Kidney capillary endothelial cell (primary cell): Measurements from ENCODE around the gene DPP6.

Experiments
- DNase-seq: peaks from one replicate; pipeline ENCODE4 v3.0.0-alpha.2; 2018; ENCODE audit warnings: low spot score

DPP6 gene

DNA sequence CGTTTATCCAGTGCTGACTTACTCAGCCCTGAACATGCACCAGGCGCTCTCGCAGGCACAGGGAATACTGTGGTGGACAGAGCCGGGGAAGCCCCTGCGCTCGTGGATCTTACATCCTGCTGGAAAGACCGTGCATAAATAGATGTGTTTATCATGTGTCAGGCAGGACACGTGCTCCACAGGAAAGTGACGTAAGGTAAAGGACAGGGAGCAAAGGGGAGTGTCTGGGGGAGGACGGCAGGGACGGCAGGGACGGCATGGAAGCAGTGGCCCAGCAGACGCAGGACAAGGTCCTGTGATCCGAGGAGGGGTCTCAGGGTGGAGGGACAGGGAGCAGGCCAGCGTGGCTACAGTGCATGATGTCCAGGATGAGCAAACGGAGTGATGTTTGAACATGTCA is 540.2 kb downstream of the DPP6 start:
- DNase-seq, result no peak

DNA sequence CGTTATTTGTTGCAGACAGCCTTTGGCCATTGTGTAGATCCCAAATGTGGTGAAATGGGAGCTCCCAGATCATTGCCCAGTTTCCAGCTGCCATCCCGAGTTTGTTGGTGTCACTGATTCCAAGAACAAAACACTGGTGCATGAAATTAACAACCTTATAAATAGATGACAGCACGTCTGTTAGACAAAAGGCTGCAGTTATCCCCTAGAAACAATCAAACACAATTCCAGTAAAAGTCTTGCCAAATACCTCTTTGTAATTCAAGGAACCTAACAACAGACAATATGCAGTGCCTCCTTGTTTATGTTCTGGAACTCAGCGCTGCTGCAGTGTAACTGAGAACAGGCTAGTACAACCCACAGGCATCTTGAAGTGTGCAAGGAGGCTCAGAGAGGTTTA is 546.2 kb downstream of the DPP6 start:
- no peak for DNase-seq

DNA sequence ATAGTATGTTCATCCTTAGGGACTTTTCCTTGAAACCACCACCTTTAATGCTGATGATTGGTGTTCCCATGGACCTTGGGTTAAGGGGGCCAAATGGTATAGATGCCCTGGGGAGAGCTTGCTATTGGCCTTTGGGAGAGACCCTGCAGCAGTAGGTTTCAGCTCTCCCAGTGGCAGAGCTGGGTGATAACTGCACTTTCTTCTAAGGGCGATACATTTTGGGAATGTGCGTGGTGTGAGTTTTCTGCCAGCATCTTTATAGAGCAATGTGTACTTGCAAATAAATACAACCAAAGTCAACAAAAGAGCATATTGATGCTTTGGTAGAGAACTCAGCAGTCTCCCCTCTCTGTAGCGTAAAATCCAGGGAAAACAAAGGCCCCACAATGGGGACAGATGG is 546.7 kb downstream of the DPP6 start:
- DNase-seq, result no peak

GRCh38 chr7:154610903-154611302 is 558.7 kb downstream of the DPP6 start:
- no peak for DNase-seq

DNA sequence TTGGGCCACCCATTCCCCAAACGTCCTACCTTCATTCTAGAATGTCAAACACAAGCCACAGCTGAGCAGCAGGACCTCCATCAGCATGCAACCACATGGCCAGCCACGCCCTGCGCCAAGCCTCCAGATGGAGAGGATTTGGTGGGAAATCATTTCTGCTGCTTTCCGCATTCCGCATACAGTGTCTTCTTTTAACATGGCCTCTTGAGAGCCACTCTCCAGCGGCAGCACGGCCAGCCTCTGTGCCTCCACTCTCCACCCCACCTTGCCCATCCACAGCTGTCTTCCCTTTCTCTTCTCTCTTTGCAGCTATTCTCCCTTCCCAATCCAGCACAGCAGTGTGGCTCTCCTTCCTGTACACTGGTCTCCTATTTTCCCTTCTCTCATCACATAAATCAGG is 561.6 kb downstream of the DPP6 start:
- DNase-seq, result no peak

- DNase-seq, result no peak
Measured at GRCh38 chr7:154620141-154620755, 568.0 kb downstream of the DPP6 start.

GRCh38 chr7:154623399-154623798 is 571.2 kb downstream of the DPP6 start:
- DNase-seq, result no peak

- no peak for DNase-seq
Measured at GRCh38 chr7:154627646-154628290, 575.6 kb downstream of the DPP6 start.

DNA sequence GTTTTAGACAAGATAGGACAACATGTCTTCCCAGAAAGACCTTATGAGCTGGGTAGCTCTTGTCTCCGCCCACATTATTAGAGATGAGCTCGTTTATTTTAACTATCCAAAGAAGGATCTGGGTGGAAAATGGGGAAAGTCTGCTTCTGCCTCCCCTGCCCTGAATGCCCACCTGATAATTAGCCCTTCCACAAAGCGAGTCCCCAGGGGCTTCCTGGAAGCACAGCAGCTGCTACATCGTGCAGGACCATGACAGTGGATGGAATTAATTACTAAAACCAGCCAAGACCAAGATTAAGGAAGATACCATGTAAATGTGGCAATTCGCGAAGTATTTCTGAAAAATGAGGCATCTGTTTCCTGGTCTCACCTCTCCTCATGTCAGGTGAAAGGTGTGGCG is 576.4 kb downstream of the DPP6 start:
- DNase-seq, result no peak

DNA sequence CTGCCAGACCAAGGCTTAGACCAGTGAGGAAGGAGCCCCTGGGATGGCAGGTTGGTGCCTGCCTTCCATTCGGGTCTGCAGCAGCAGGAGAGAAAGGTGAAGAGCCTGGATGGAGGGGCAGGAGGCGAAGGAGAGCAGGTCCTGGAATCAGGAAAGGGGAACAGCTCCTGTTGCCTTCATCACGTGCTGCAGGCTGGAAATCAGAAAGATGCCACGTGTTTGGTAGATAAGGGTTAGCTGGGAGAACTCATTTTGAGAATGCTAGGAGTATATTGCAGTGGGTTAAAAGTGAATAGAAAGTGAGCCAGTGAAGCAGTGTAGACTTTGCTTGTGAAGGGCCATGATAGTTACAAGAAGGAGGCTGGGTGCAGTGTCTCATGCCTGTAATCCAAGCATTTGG is 579.0 kb downstream of the DPP6 start:
- no peak for DNase-seq

DNA sequence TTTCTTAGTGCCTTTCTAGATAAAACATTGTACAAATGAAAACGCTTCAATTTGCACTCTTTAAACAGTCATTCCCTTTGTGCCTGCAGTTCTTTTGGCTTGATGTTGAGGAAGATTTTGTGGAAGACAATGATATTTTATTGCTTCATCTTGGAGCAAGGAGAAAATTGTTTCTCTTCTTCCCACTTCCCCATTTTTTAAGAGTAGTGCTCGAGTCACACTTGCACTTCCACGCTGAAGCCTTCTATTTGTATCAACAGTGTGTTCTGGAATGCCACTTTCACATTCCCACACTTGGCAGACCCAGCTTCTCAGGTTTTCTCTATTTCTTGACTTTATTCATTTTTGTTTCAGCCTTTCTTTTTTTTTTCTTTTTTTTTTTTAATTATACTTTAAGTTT is 581.4 kb downstream of the DPP6 start:
- DNase-seq, result no peak

- DNase-seq, result no peak
Measured at GRCh38 chr7:154638286-154638685, 586.1 kb downstream of the DPP6 start.

DNA sequence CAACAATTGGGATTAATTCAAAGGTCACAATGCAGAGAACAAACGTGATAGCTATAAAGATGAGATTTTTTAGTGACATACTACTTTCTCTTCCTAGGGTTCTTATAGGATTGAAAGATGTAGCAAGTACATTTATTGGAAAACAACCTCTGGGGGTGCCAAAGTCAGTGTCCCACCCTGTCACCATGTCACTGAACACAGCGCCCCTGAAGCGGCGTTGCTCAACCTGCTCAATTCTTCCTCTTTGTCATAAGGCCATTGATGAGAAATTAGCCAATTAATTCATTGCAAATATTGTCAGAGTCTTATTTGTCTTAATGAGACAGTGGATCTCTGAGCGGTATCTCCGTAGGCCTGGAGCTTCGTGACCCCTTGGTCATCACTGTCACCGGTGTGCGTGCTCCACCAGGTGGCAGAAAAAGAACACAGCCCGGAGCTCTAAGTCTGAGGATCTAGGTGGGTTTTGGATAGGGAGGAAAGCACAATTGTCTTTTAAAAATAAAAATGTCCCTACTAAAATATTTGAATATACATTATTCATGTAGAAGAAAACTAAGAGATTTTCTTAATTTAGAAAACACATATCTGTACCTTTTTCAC is 588.2 kb downstream of the DPP6 start:
- no peak for DNase-seq

DNA sequence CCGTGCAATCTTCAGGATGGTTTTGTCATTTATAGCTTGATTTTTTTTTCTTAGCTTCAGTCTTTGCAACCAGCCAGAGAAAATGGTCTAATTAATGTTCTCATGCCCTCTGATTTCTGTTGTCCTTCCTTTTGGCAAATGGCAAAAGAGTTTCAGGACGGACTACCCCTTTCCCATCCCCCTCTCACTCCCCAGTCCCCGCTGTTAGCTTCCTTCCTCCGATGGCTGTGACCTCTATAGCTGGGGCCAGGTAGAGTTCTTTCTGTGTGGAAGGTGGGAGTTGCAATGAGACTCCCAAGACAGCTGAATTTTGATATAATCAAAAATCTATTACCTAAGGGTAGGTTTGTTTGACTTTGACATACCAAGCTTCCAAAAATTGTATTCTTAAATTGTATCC is 588.7 kb downstream of the DPP6 start:
- no peak for DNase-seq

- no peak for DNase-seq
Measured at GRCh38 chr7:154644366-154644765, 592.2 kb downstream of the DPP6 start.

DNA sequence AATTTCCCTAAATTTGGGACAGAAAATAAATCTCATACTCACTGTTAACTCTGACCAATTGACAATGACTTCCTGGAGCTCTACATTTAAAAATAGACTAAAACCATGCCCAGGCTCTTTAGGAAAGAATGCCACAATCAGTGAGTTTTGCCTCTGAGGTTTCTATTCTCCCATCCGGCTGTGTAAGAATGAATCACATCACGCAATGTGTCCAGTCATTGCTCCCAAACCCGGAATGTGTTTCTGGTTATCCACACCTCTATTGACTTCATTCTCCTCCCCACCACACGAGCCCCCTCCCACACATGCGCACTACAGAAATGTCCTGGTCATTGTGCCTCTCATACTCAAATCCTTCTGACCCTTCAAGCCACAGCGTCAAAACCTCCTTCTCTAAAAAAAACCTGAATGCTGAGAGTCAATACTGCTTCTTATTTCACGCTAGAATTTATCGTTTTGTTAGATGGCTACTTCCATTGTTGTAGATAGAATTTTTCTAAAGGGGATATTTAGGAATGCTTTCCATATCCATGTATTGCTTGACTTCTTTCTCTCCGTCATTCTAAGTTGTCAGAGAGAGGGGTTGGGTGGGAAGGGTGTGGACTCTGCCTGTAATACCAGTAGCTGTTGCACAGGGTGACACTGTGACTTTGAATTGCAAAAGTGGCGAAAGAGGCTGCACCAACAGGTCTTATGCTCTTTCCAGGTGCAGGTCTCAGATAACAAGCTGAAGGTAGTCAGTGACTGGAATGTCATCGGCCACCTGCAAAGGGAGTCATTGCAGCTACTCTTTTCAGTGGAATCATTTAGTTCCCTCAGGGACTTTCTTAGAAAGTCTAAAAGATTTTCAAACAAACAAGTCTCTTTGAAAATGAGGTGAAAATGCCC is 594.2 kb downstream of the DPP6 start:
- DNase-seq, result no peak

- DNase-seq, result no peak
Measured at GRCh38 chr7:154647625-154648024, 595.4 kb downstream of the DPP6 start.

DNA sequence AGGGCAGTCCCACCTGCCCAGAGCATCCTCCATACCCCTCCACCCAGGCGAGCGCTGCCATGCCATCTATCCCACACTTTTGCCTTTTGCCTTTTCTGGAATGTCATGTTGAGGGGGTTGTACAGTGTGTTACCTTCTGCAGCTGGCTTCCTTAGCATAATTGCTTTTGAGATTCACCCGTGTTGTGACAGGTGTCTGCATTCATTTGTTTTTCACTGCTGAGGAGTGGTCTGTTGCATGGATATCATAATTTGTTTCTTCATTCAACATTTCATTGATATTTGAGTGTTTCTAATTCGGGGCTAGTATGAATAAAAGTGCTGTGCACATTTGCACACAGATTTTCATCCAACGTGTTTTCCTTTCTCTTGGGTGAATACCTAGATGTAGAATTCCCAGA is 596.8 kb downstream of the DPP6 start:
- no peak for DNase-seq

GRCh38 chr7:154649434-154649833 is 597.2 kb downstream of the DPP6 start:
- DNase-seq, result no peak

DNA sequence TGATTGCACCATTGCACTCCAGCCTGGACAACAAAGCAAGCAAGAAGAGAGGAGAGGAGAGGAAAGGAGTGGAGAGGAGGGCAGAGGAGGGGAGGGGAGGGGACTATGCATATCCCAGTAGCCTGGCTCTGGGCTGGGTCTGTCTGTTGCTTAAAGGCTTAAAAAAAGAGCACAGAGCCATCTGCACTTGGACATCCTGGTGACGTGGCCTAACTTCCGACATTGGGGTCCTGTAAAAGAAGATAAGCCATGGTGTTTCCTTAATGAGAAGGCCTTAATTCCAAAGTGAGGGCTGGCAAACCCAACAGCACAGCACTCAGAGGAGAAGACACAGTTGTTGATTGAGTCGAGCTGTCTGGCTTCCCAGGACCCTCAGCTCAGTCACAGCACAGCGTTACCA is 598.1 kb downstream of the DPP6 start:
- no peak for DNase-seq

GRCh38 chr7:154651501-154651900 is 599.3 kb downstream of the DPP6 start:
- DNase-seq, result no peak

GRCh38 chr7:154652564-154652963 is 600.4 kb downstream of the DPP6 start:
- no peak for DNase-seq

DNA sequence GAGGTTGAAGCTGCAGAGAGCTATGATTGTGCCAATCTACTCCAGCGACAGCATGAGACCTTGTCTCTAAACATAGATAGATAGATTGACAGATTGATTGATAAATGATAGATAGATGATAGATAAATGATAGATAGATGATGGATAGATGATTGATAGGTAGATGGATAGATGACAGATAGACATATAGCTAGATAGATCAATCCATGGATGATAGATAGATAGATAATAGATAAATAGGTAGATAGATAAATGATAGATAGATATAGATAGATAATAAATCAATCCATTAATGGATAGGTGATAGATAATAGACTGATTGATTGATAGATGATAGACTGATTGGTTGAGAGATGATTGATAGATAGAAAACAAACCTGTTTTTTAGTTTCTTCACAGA is 601.1 kb downstream of the DPP6 start:
- no peak for DNase-seq
